IMR-90 (cell line): Measurements from ENCODE around the gene THEM4. TPM values are rescaled to one million over a fixed set of nuclear protein-coding genes. Genes with fewer than 3 reads are reported as not detected.
"Not testable (repeated sequence)": the region's sequence is repeated elsewhere in the genome, so short reads cannot be mapped to it uniquely, and the experiment has no call there.

Source experiments
- ATAC-seq: fragments of 200-7000 bp; cut with Tn5 transposase; 2 replicates; pipeline ENCODE4 v1.9.1; 2020; ENCODE audit warnings: low read depth, mild to moderate bottlenecking, moderate library complexity
- BruUV-seq: library from RNA; stranded (reverse); fragments of 400-500 nt; replicated peaks from 2 replicates; lab custom pipeline; 2021; lab: Mats Ljungman, UMichigan
- CTCF ChIA-PET: fragments of 300-600 bp; formaldehyde crosslinking; extraction: SDS; loops from one replicate; lab custom pipeline; 2021; ENCODE audit warnings: antibody characterized with exemption; lab: Yijun Ruan, JAX
- POLR2A ChIA-PET: fragments of 300-600 bp; sonication (Branson Sonifier 250); formaldehyde crosslinking; loops from one replicate; lab custom pipeline; 2022; ENCODE audit warnings: antibody characterized with exemption; ENCODE audit not compliant: unreplicated experiment; lab: Charles Lee
- DNase-seq: peaks from one replicate; pipeline ENCODE4 v3.0.0; 2013
- H2AFZ ChIP-seq: replicated peaks from 2 replicates; pipeline ENCODE3; 2013; ENCODE audit warnings: low read length, mild to moderate bottlenecking; ENCODE audit not compliant: poor library complexity
- H2AK5ac ChIP-seq: 2 replicates; pipeline ENCODE4 v1.6.1; 2013; ENCODE audit warnings: low read depth, low read length, inconsistent platforms
- H2AK9ac ChIP-seq: replicated peaks from 2 replicates; pipeline ENCODE3; 2013; ENCODE audit warnings: mild to moderate bottlenecking, low read depth, low read length, moderate library complexity; ENCODE audit not compliant: poor library complexity
- H2BK120ac ChIP-seq: 2 replicates; pipeline ENCODE4 v1.6.1; 2013; ENCODE audit warnings: low read depth, low read length, inconsistent platforms
- H2BK15ac ChIP-seq: 3 replicates; pipeline ENCODE4 v1.6.1; 2013; ENCODE audit warnings: low read depth, low read length, inconsistent platforms
- H2BK20ac ChIP-seq: 2 replicates; pipeline ENCODE4 v1.6.1; 2013; ENCODE audit warnings: low read depth, mild to moderate bottlenecking, inconsistent platforms, low read length, moderate library complexity
- H2BK5ac ChIP-seq: 2 replicates; pipeline ENCODE4 v1.6.1; 2013; ENCODE audit warnings: mild to moderate bottlenecking, low read depth, low read length, inconsistent platforms; ENCODE audit not compliant: poor library complexity, severe bottlenecking
- H3K14ac ChIP-seq: replicated peaks from 2 replicates; pipeline ENCODE4 v1.6.1; 2013; ENCODE audit warnings: low read depth, low read length, inconsistent platforms
- H3K18ac ChIP-seq: 2 replicates; pipeline ENCODE4 v1.6.1; 2013; ENCODE audit warnings: low read depth, low read length, control low read depth
- H3K23ac ChIP-seq: 2 replicates; pipeline ENCODE4 v1.6.1; 2013; ENCODE audit warnings: low read depth, low read length, inconsistent platforms
- H3K27ac ChIP-seq: 2 replicates; pipeline ENCODE4 v1.5.1; 2013; ENCODE audit warnings: mild to moderate bottlenecking, control low read depth, low read length; ENCODE audit not compliant: insufficient read depth
- H3K27me3 ChIP-seq: 2 replicates; pipeline ENCODE4 v1.6.1; 2013; ENCODE audit warnings: low read length; ENCODE audit not compliant: control insufficient read depth, insufficient read depth
- H3K36me3 ChIP-seq: 2 replicates; pipeline ENCODE4 v1.6.1; 2013; ENCODE audit warnings: low read length, mixed read lengths; ENCODE audit not compliant: control insufficient read depth, insufficient read depth
- H3K4ac ChIP-seq: 2 replicates; pipeline ENCODE4 v1.6.1; 2013; ENCODE audit warnings: low read depth, low read length, inconsistent platforms
- H3K4me1 ChIP-seq: 2 replicates; pipeline ENCODE4 v1.6.1; 2013; ENCODE audit warnings: low read length, mixed read lengths; ENCODE audit not compliant: control insufficient read depth, insufficient read depth
- H3K4me2 ChIP-seq: 2 replicates; pipeline ENCODE4 v1.6.1; 2013; ENCODE audit warnings: low read depth, mild to moderate bottlenecking, control low read depth, low read length, moderate library complexity
- H3K4me3 ChIP-seq: 2 replicates; pipeline ENCODE4 v1.5.1; 2013; ENCODE audit warnings: low read depth, mild to moderate bottlenecking, control low read depth, low read length, moderate library complexity; ENCODE audit not compliant: insufficient read depth
- H3K56ac ChIP-seq: 2 replicates; pipeline ENCODE4 v1.6.1; 2013; ENCODE audit warnings: low read length, inconsistent platforms; ENCODE audit not compliant: insufficient read depth; ENCODE audit errors: extremely low read depth
- H3K79me1 ChIP-seq, 2 experiments: 2 replicates each; pipeline ENCODE4 v1.6.1; 2013; ENCODE audit warnings: low read length in 2 of 2, inconsistent platforms in 1 of 2, low read depth in 1 of 2
- H3K9ac ChIP-seq: 2 replicates; pipeline ENCODE4 v1.6.1; 2013; ENCODE audit warnings: low read depth, low read length, control low read depth
- H3K9me1 ChIP-seq: 2 replicates; pipeline ENCODE4 v1.6.1; 2013; ENCODE audit warnings: low read length, inconsistent platforms; ENCODE audit not compliant: insufficient read depth
- H3K9me3 ChIP-seq: 2 replicates; pipeline ENCODE4 v1.6.1; 2013; ENCODE audit warnings: low read length; ENCODE audit not compliant: control insufficient read depth, insufficient read depth
- H4K20me1 ChIP-seq: 2 replicates; pipeline ENCODE4 v1.6.1; 2013; ENCODE audit warnings: low read length, inconsistent platforms; ENCODE audit not compliant: insufficient read depth
- H4K5ac ChIP-seq: 2 replicates; pipeline ENCODE4 v1.6.1; 2013; ENCODE audit warnings: mild to moderate bottlenecking, low read depth, low read length, control low read depth
- H4K8ac ChIP-seq, 2 experiments: 2 replicates each; pipeline ENCODE4 v1.6.1; 2013; ENCODE audit warnings: low read depth in 2 of 2, low read length in 2 of 2, control low read depth in 1 of 2, inconsistent platforms in 1 of 2
- H4K91ac ChIP-seq: 2 replicates; pipeline ENCODE4 v1.6.1; 2013; ENCODE audit warnings: low read depth, low read length, inconsistent platforms; ENCODE audit not compliant: insufficient read depth
- CTCF ChIP-seq: conservative IDR thresholded peaks from 2 replicates; pipeline ENCODE4 v1.5.1; 2012; ENCODE audit warnings: mild to moderate bottlenecking, low read depth, low read length, improper control_type of control experiment
- SMC3 ChIP-seq: fragments of 150-350 bp; IDR thresholded peaks from 2 replicates; pipeline ENCODE4 v1.6.1; 2016; ENCODE audit warnings: low read depth, mild to moderate bottlenecking, antibody characterized with exemption, low read length, moderate library complexity
- WGBS, 2 experiments: methylation state at CpG; one replicate each; pipeline versions ENCODE4 v1.1.5 to v1.1.7; 2013; ENCODE audit warnings: missing lambda C conversion rate in 2 of 2; ENCODE audit not compliant: insufficient read length in 1 of 2; ENCODE audit errors: extremely low coverage in 2 of 2; 5-methylcytosine and 5-hydroxymethylcytosine counted together
- dilution Hi-C: fragments of 300-500 bp; cut with HindIII; formaldehyde crosslinking; loops from one replicate; pipeline ENCODE4 v1.14.3; 2018; ENCODE audit warnings: low sequenced_read_pairs; ENCODE audit not compliant: unreplicated experiment
- in situ Hi-C: fragments of 300-500 bp; cut with MboI; formaldehyde crosslinking; loops from 3 replicates; pipeline ENCODE4 v1.14.3; 2019; ENCODE audit warnings: low sequenced_read_pairs, inconsistent platforms, mixed read lengths
- intact Hi-C: fragments of 100-400 bp; cut with micrococcal nuclease; formaldehyde crosslinking; loops from 2 replicates; pipeline ENCODE4 v1.10.0; 2022
- polyA plus RNA-seq, 3 experiments: library from polyadenylated mRNA; depleted of rRNA; stranded (reverse); fragments of >200 nt; gene quantifications; 2 replicates each; pipeline ENCODE4 v1.2.3, GENCODE V29; 2012; ENCODE audit warnings: low replicate concordance in 1 of 3
- total RNA-seq: library from RNA; depleted of rRNA; stranded (reverse); fragments of >200 nt; gene quantifications from 2 replicates; pipeline ENCODE4 v1.2.3, GENCODE V29; 2012

THEM4 gene
- total and polyA plus RNA-seq, 2 of the 4 experiments (the other 2 are of a cell fraction): 7.3 to 15.7 TPM

GRCh38 chr1:151902858-151903257, 6.5 kb downstream of the THEM4 start:
- H3K4ac ChIP-seq: no peak overlapping the region
- no peak overlapping the region for H2BK120ac ChIP-seq
- H3K4me2 ChIP-seq: no peak overlapping the region
- H3K36me3 ChIP-seq: peaks cover 4% of the 10 kb centered on the region; the same call in 1 of the 2 replicates
- H3K9me1 ChIP-seq: no peaks in the 10 kb centered on the region
- ATAC-seq (no peak), DNase-seq (no peak)
- TF ChIP-seq SMC3 (no peak), CTCF (no peak)
- H2AK9ac ChIP-seq: no peak overlapping the region
- no peak overlapping the region for H3K14ac ChIP-seq
- no peak overlapping the region for H2AFZ ChIP-seq
- H2BK5ac ChIP-seq: no peak overlapping the region
- no peak overlapping the region for H2AK5ac ChIP-seq
- peaks cover 7% of the 10 kb centered on the region for H3K9me3 ChIP-seq
- H3K27ac ChIP-seq: no peak overlapping the region
- H2BK20ac ChIP-seq: no peak overlapping the region
- WGBS, 2 experiments: no CpG with 5 or more reads among the region's 2 CpGs
- H4K20me1 ChIP-seq: no peaks in the 10 kb centered on the region
- no peak overlapping the region for H4K8ac ChIP-seq
- H3K56ac ChIP-seq: no peak overlapping the region
- no TSS peak for BruUV-seq
- H2BK15ac ChIP-seq: no peak overlapping the region
- peaks cover 12 to 21% of the 10 kb centered on the region in 2 experiments for H3K79me1 ChIP-seq
- H3K4me1 ChIP-seq: no peaks in the 10 kb centered on the region; the same call in 1 of the 2 replicates
- no peak overlapping the region for H3K18ac ChIP-seq
- no peak overlapping the region for H4K5ac ChIP-seq
- H3K27me3 ChIP-seq: no peaks in the 10 kb centered on the region
- no peak overlapping the region for H4K91ac ChIP-seq
- no peak overlapping the region for H3K4me3 ChIP-seq
- ChIA-PET CTCF (no interaction called here), POLR2A (no interaction called here)
- dilution Hi-C loops: loop anchor here (25.0 kb wide), 1 partner anchor 109 kb away; no protein-coding TSS in a partner anchor
- no peak overlapping the region for H3K23ac ChIP-seq
- in situ Hi-C loops: no loop called here
- intact Hi-C loops: no loop called here
- H3K9ac ChIP-seq: no peak overlapping the region

GRCh38 chr1:151900804-151901203, 8.5 kb downstream of the THEM4 start:
- H3K23ac ChIP-seq, H2AK9ac ChIP-seq, H4K5ac ChIP-seq, CTCF ChIA-PET, H3K56ac ChIP-seq, H3K18ac ChIP-seq, H3K4ac ChIP-seq, BruUV-seq, DNase-seq, H2BK15ac ChIP-seq, H2BK120ac ChIP-seq, ATAC-seq, H2BK20ac ChIP-seq, H3K4me3 ChIP-seq, H4K20me1 ChIP-seq, POLR2A ChIA-PET, H3K27me3 ChIP-seq, H2BK5ac ChIP-seq, H2AK5ac ChIP-seq, H2AFZ ChIP-seq, H3K36me3 ChIP-seq, H3K27ac ChIP-seq, H4K91ac ChIP-seq, intact Hi-C loops, H3K9ac ChIP-seq, H4K8ac ChIP-seq, H3K9me3 ChIP-seq, H3K4me2 ChIP-seq, H3K9me1 ChIP-seq, H3K14ac ChIP-seq, H3K4me1 ChIP-seq, in situ Hi-C loops: not testable (repeated sequence)
- dilution Hi-C loops: loop anchor here (25.0 kb wide), 1 partner anchor 111 kb away; no protein-coding TSS in a partner anchor
- H3K79me1 ChIP-seq: peaks cover 13 to 15% of the 10 kb centered on the region in 2 experiments
- WGBS, 2 experiments: no CpG with 5 or more reads among the region's 3 CpGs
